NB4 (cell line): ENCODE results near the gene UTF1.
A peak's percentile ranks its signal among the peaks of the same experiment; 100 is the strongest.

Experiments used
- DNase-seq: peaks from one replicate; pipeline ENCODE4 v3.0.0; 2010; ENCODE audit warnings: low read depth
- H3K4me3 ChIP-seq: one replicate; pipeline ENCODE4 v1.5.1; 2011; ENCODE audit warnings: mild to moderate bottlenecking, low read depth, low read length, moderate library complexity
- CTCF ChIP-seq: IDR thresholded peaks from one replicate; pipeline ENCODE4 v1.5.1; 2012; ENCODE audit warnings: low read depth, low read length
- MAX ChIP-seq: IDR thresholded peaks from 2 replicates; pipeline ENCODE4 v1.6.1; 2011; ENCODE audit warnings: low read depth, low read length
- MYC ChIP-seq: IDR thresholded peaks from 2 replicates; pipeline ENCODE4 v1.6.1; 2011; ENCODE audit warnings: low read depth, low read length
- POLR2A ChIP-seq: IDR thresholded peaks from 2 replicates; pipeline ENCODE4 v1.6.1; 2011; ENCODE audit warnings: mild to moderate bottlenecking; ENCODE audit not compliant: insufficient read length; ENCODE audit errors: extremely low read depth

The UTF1 gene

GRCh38 chr10:133275684-133276092 lies 45.7 kb downstream of the UTF1 start:
- peak; percentile 67 for DNase-seq
- TF ChIP-seq MYC (no peak), CTCF (peak; percentile 39), POLR2A (no peak), MAX (no peak)
- H3K4me3 ChIP-seq: peak overlapping the region; percentile 40

GRCh38 chr10:133276100-133276434 lies 46.0 kb downstream of the UTF1 start:
- no peak for TF ChIP-seq MYC
- TF ChIP-seq CTCF: no peak
- no peak for TF ChIP-seq POLR2A
- no peak for TF ChIP-seq MAX

GRCh38 chr10:133276435-133277201 lies 46.6 kb downstream of the UTF1 start, which contains the start of gene ADAM8:
ADAM8 (minus strand) TSS chr10:133276868; CDS start chr10:133276817, 51 bp downstream.
- H3K4me3 ChIP-seq: peak within 1 kb of the TSS; percentile 40
- DNase-seq: no peak
- no peak for TF ChIP-seq MAX
- no peak for TF ChIP-seq MYC
- no peak for TF ChIP-seq POLR2A
- TF ChIP-seq CTCF: no peak

More at GRCh38 chr10:133276100-133276434, 46.0 kb downstream of the UTF1 start:
- no peak for DNase-seq
- peak overlapping the region; percentile 40 for H3K4me3 ChIP-seq

GRCh38 chr10:133277277-133277992 lies 47.4 kb downstream of the UTF1 start:
- no peak for TF ChIP-seq CTCF
- TF ChIP-seq MAX: no peak
- TF ChIP-seq MYC: no peak
- no peak for TF ChIP-seq POLR2A
- no peak overlapping the region for H3K4me3 ChIP-seq
- peak; percentile 59 for DNase-seq

- peak overlapping the region; percentile 43 for H3K4me3 ChIP-seq
- DNase-seq: peak; percentile 77
- TF ChIP-seq CTCF (no peak), MYC (peak; percentile 74), MAX (peak; percentile 89)
These were observed 48.1 kb downstream of the UTF1 start for GRCh38 chr10:133277993-133278576.
